GM21717 (cell line): ENCODE measurements around the gene TEX26.

Experiments used
- ATAC-seq: cut with Tn5 transposase; IDR thresholded peaks from one replicate; pipeline ENCODE4 v1.9.1; 2021; ENCODE audit warnings: mild to moderate bottlenecking, moderate library complexity; ENCODE audit not compliant: unreplicated experiment

Gene TEX26

GRCh38 chr13:31011193-31011860 lies 78.9 kb downstream of the TEX26 start:
- ATAC-seq, result no peak

- ATAC-seq, result peak; percentile 59
Observed at GRCh38 chr13:31011901-31012654, 79.6 kb downstream of the TEX26 start.

GRCh38 chr13:31012655-31013024 lies 80.2 kb downstream of the TEX26 start:
- no peak for ATAC-seq

- no peak for ATAC-seq
Observed at GRCh38 chr13:31014456-31014855, 82.0 kb downstream of the TEX26 start.

- no peak for ATAC-seq
Observed at GRCh38 chr13:31015199-31015598, 82.7 kb downstream of the TEX26 start.

GRCh38 chr13:31016342-31017325 lies 84.2 kb downstream of the TEX26 start:
- ATAC-seq, result no peak

- ATAC-seq, result no peak
Observed at GRCh38 chr13:31018511-31018910, 86.1 kb downstream of the TEX26 start.

GRCh38 chr13:31020996-31021395 lies 88.5 kb downstream of the TEX26 start:
- ATAC-seq, result no peak

- ATAC-seq, result no peak
Observed at GRCh38 chr13:31022288-31022895, 89.9 kb downstream of the TEX26 start.

GRCh38 chr13:31022928-31023530 lies 90.6 kb downstream of the TEX26 start:
- ATAC-seq, result no peak
